GM12878 (cell line): ENCODE results near the gene DDX31. TPM values are rescaled to one million over a fixed set of nuclear protein-coding genes. Genes with fewer than 3 reads are reported as not detected.
A peak's percentile ranks its signal among the peaks of the same experiment; 100 is the strongest.

Experiments
- ATAC-seq: fragments of 200-7000 bp; cut with Tn5 transposase; 3 replicates; pipeline ENCODE4 v1.9.1; 2020; ENCODE audit warnings: mild to moderate bottlenecking, moderate library complexity
- BruUV-seq: library from RNA; stranded (reverse); fragments of 400-500 nt; replicated peaks from 2 replicates; lab custom pipeline; 2021; lab: Mats Ljungman, UMichigan
- CTCF ChIA-PET: fragments of 300-600 bp; sonication (Branson Sonifier 250); formaldehyde crosslinking; extraction: SDS; loops from one replicate; lab custom pipeline; 2021; ENCODE audit warnings: inconsistent platforms; lab: Yijun Ruan, JAX
- POLR2A ChIA-PET: fragments of 350-600 bp; formaldehyde crosslinking; extraction: SDS; loops from one replicate; lab custom pipeline; 2021; ENCODE audit warnings: inconsistent platforms; lab: Charles Lee
- RAD21 ChIA-PET: fragments of 300-600 bp; sonication (Branson Sonifier 250); formaldehyde crosslinking; loops from one replicate; lab custom pipeline; 2023; ENCODE audit warnings: antibody characterized with exemption; ENCODE audit not compliant: unreplicated experiment; lab: Charles Lee
- SMC1A ChIA-PET: fragments of 300-600 bp; sonication (Branson Sonifier 250); formaldehyde crosslinking; loops from one replicate; lab custom pipeline; 2023; ENCODE audit not compliant: unreplicated experiment, uncharacterized antibody; lab: Charles Lee
- DNase-seq: peaks from one replicate; pipeline ENCODE4 v3.0.0-alpha.2; 2011; ENCODE audit warnings: low read depth, low spot score
- FAIRE-seq: peaks from 3 replicates; lab custom pipeline; 2011; peaks lifted over from hg19 to GRCh38; lab: Jason Lieb, UNC
- H2AFZ ChIP-seq: 2 replicates; pipeline ENCODE4 v1.6.0; 2011; ENCODE audit warnings: low read depth, low read length, control low read depth; ENCODE audit not compliant: control insufficient read depth
- H3K27ac ChIP-seq: 2 replicates; pipeline ENCODE4 v1.5.1; 2011; ENCODE audit warnings: control low read depth; ENCODE audit not compliant: control insufficient read depth, insufficient read depth
- H3K27me3 ChIP-seq, 2 experiments: replicated peaks in 1 of 2; 2 replicates each; pipeline versions ENCODE4 v1.6.0 to v1.6.1; 2011; ENCODE audit warnings: low read length in 1 of 2; ENCODE audit not compliant: control insufficient read depth in 2 of 2, insufficient read depth in 2 of 2
- H3K36me3 ChIP-seq, 2 experiments: 2 replicates each; pipeline ENCODE4 v1.5.1; 2011; ENCODE audit warnings: low read length in 1 of 2; ENCODE audit not compliant: control insufficient read depth in 2 of 2, insufficient read depth in 2 of 2
- H3K4me1 ChIP-seq: 2 replicates; pipeline ENCODE4 v1.6.1; 2011; ENCODE audit warnings: mild to moderate bottlenecking, low read length, moderate library complexity, mixed read lengths; ENCODE audit not compliant: control insufficient read depth, insufficient read depth
- H3K4me2 ChIP-seq: 2 replicates; pipeline ENCODE4 v1.6.0; 2011; ENCODE audit warnings: control low read depth; ENCODE audit not compliant: control insufficient read depth, insufficient read depth
- H3K4me3 ChIP-seq: fragments of 200-600 bp; sonication (generic); 2 replicates; pipeline ENCODE4 v1.5.1; 2016
- H3K79me2 ChIP-seq: 2 replicates; pipeline ENCODE4 v1.6.0; 2011; ENCODE audit warnings: low read length; ENCODE audit not compliant: control insufficient read depth, insufficient read depth
- H3K9ac ChIP-seq: 2 replicates; pipeline ENCODE4 v1.8.0; 2011; ENCODE audit warnings: low read length, control low read depth, mixed read lengths; ENCODE audit not compliant: control insufficient read depth, insufficient read depth
- H3K9me3 ChIP-seq: replicated peaks from 3 replicates; pipeline ENCODE4 v1.5.1; 2011; ENCODE audit warnings: mild to moderate bottlenecking, low read length; ENCODE audit not compliant: control insufficient read depth, insufficient read depth
- H4K20me1 ChIP-seq: 2 replicates; pipeline ENCODE4 v1.6.0; 2011; ENCODE audit not compliant: control insufficient read depth, insufficient read depth
- CEBPB ChIP-seq, 2 experiments: fragments of 150-350 bp in 1 of 2; IDR thresholded peaks; 2 replicates each; pipeline ENCODE4 v1.6.1; 2012 to 2014; ENCODE audit warnings: low read depth in 2 of 2, low read length in 2 of 2, borderline replicate concordance in 1 of 2, inconsistent platforms in 1 of 2
- FOS ChIP-seq: IDR thresholded peaks from 3 replicates; pipeline ENCODE4 v1.6.1; 2011; ENCODE audit warnings: borderline replicate concordance; ENCODE audit not compliant: insufficient read length; ENCODE audit errors: extremely low read depth
- KLF5 ChIP-seq: fragments of 450-650 bp; IDR thresholded peaks from 2 replicates; pipeline ENCODE4 v1.6.1; 2014; ENCODE audit warnings: mild to moderate bottlenecking; ENCODE audit not compliant: partially characterized antibody
- POLR2A ChIP-seq: IDR thresholded peaks from 2 replicates; pipeline ENCODE4 v1.6.1; 2011; ENCODE audit warnings: low read depth, mild to moderate bottlenecking, low read length
- RUNX3 ChIP-seq: IDR thresholded peaks from 2 replicates; pipeline ENCODE4 v1.6.1; 2012; ENCODE audit warnings: low read length, inconsistent platforms
- WGBS: methylation state at CpG from one replicate; pipeline ENCODE4 v1.1.6; 2016; ENCODE audit warnings: low lambda C conversion rate; ENCODE audit not compliant: insufficient replicate concordance, insufficient coverage; ENCODE audit errors: missing lambda C conversion rate; 5-methylcytosine and 5-hydroxymethylcytosine counted together
- in situ Hi-C: fragments of 300-500 bp; cut with MboI; formaldehyde crosslinking; loops from 9 replicates; pipeline ENCODE4 v1.14.3; 2018; ENCODE audit warnings: mixed read lengths
- intact Hi-C: fragments of 100-400 bp; cut with micrococcal nuclease; formaldehyde crosslinking; loops from one replicate; pipeline ENCODE4 v1.14.2; 2022; ENCODE audit not compliant: unreplicated experiment
- polyA plus RNA-seq, 11 experiments: library from polyadenylated mRNA; depleted of rRNA in 4 of 11; unstranded in 6 of 11; stranded (reverse) in 5 of 11; fragments of >200 nt; fragmentation: Nextera tagmentation in 4 of 11; fragmentation: Illumina TruSeq in 1 of 11; extraction: Ambion mirVana in 4 of 11; extraction: Trizol in 1 of 11; gene quantifications; 1 replicate in 1 of 11; 2 replicates in 10 of 11; pipeline versions ENCODE4 v1.2.1 to v1.2.3, GENCODE V29; 2011 to 2016; ENCODE audit warnings: inconsistent platforms in 2 of 11, missing spikeins in 2 of 11, low read depth in 1 of 11
- total RNA-seq, 4 experiments: library from RNA; depleted of rRNA in 3 of 4; stranded (reverse); fragments of >200 nt in 3 of 4; fragmentation: Illumina TruSeq in 1 of 4; extraction: Trizol in 1 of 4; gene quantifications; 2 replicates each; pipeline versions ENCODE4 v1.2.1 to v1.2.3, GENCODE V29; 2013 to 2021

The DDX31 gene
- total and polyA plus RNA-seq, 10 of the 15 experiments (the other 5 are each of a cell fraction or from before 2014, with no cell fraction given): 12.1 to 30.8 (median 20.8) TPM

DNA sequence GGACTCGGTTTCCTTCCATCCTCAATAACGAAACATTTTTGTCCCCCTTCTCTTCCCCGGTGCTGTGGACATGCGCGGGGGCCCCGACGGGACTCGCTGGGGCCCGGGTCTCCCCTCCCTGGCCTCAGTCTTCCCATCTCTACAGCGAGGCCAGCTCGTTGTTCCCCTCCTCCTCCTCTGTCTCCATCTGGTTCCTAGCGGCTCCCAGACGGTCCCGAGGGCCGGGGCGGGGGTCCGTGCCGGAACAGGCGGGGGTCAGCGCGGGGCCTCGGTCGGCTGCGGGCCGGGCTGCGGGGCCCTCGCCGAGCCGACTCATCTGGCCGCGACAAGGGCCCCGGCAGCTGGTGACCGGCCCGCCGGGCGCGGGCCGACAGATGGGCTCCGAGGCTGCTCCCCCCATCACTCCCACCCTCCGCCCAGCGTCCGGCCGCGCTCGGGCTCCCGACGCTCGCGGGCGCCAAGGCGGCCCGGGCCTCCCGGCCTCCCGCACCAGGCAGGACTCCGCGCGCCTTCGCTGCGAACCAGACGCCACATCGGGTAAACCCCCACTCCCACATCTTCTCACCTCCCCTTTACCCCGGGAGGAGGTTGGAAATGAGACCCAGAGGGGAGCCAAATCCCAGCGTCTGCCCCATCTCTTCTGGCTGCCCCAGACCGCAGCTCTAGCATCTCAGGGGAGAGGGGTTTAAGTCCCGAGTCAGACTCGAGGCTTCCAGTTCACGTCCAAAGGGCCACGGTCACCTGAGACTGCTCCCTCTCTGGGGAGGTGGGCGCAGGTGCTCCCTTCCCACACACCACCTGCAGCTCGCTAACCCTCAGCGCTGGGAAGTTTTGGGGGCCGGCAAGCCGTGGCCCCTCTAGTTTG is 79.2 kb downstream of the DDX31 start:
- Histone ChIP-seq H4K20me1 (peaks cover 5% of the 10 kb centered on the region), H3K27me3 (peaks cover 11 to 17% of the 10 kb centered on the region in 2 experiments), H3K36me3 (peaks cover 1 to 5% of the 10 kb centered on the region in 2 experiments; a peak in 3 of 4 replicates), H3K79me2 (no peaks in the 10 kb centered on the region), H2AFZ (no peak overlapping the region), H3K4me3 (no peak overlapping the region), H3K9me3 (no peaks in the 10 kb centered on the region), H3K4me2 (no peak overlapping the region), H3K4me1 (no peaks in the 10 kb centered on the region), H3K27ac (no peak overlapping the region), H3K9ac (no peak overlapping the region)
- in situ Hi-C loops (no loop called here), intact Hi-C loops (no loop called here)
- WGBS: 17% methylated on average over 50 of the region's 73 CpGs
- SMC1A ChIA-PET: no interaction called here
- RAD21 ChIA-PET: no interaction called here
- DNase-seq: no peak
- POLR2A ChIA-PET: no interaction called here
- ATAC-seq: no peak
- no peak for FAIRE-seq
- peak; percentile 34; the same call in 1 of the 2 replicates for TF ChIP-seq POLR2A
- TF ChIP-seq CEBPB (IDR thresholded peaks at IDR 0.05; ENCODE audit: borderline replicate concordance in 1 of 2, low read depth in 2 of 2, low read length in 2 of 2): no peak
- BruUV-seq: no TSS peak
- CTCF ChIA-PET: no interaction called here

DNA sequence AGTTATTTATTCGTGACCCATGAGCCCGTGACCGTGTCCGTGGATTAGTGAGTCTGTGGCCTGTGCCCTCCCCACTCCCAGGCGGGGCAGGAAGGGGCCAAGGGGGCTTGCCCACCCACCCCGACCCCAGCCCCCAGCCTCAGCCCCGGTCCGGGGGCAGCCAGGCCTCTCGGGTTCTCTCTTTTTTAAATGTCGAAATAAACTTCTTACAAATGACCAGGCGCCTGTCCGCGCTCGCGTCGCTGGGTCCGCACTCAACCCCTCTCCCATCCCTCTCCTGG is 79.8 kb downstream of the DDX31 start:
- peaks cover 14 to 22% of the 10 kb centered on the region in 2 experiments for H3K27me3 ChIP-seq
- FAIRE-seq (no peak), DNase-seq (no peak), ATAC-seq (no peak)
- H3K27ac ChIP-seq: no peak overlapping the region
- POLR2A ChIA-PET: no interaction called here
- peaks cover 5% of the 10 kb centered on the region for H4K20me1 ChIP-seq
- RAD21 ChIA-PET: no interaction called here
- no peaks in the 10 kb centered on the region for H3K9me3 ChIP-seq
- no peaks in the 10 kb centered on the region for H3K79me2 ChIP-seq
- SMC1A ChIA-PET: no interaction called here
- H2AFZ ChIP-seq: no peak overlapping the region
- in situ Hi-C loops: no loop called here
- intact Hi-C loops: no loop called here
- no peak overlapping the region for H3K4me3 ChIP-seq
- no peak overlapping the region for H3K9ac ChIP-seq
- no peaks in the 10 kb centered on the region for H3K4me1 ChIP-seq
- CTCF ChIA-PET: no interaction called here
- H3K4me2 ChIP-seq: no peak overlapping the region
- TF ChIP-seq RUNX3 (no peak), KLF5 (no peak), FOS (no peak)
- TF ChIP-seq, all 136 proteins: peak for 0
- 55% methylated on average over 12 of the region's 17 CpGs for WGBS
- BruUV-seq: no TSS peak
- H3K36me3 ChIP-seq: peaks cover 0 to 1% of the 10 kb centered on the region in 2 experiments; a peak in 2 of 4 replicates
